SK-N-SH treated with all-trans-retinoic acid at 6 μM for 48 hours (cell line): ENCODE data around the gene IL31.
"Not testable (repeated sequence)": the region's sequence is repeated elsewhere in the genome, so short reads cannot be mapped to it uniquely, and the experiment has no call there.

Source experiments
- ATAC-seq: fragments of 200-7000 bp; cut with Tn5 transposase; 3 replicates; pipeline ENCODE4 v1.9.1; 2020; ENCODE audit warnings: mild to moderate bottlenecking, moderate library complexity
- ARNTL ChIP-seq: fragments of 450-650 bp; formaldehyde crosslinking; IDR thresholded peaks from 2 replicates; pipeline ENCODE4 v1.5.0; 2020; ENCODE audit warnings: low read depth, mild to moderate bottlenecking, moderate library complexity, borderline replicate concordance
- BACH2 ChIP-seq: fragments of 250-450 bp; sonication (Bioruptor Pico); IDR thresholded peaks from 2 replicates; pipeline ENCODE4 v1.9.0; 2021; ENCODE audit warnings: mild to moderate bottlenecking, borderline replicate concordance
- CSDC2 ChIP-seq: fragments of 250-450 bp; sonication (Bioruptor Pico); IDR thresholded peaks from 2 replicates; pipeline ENCODE4 v1.5.0; 2020; ENCODE audit warnings: mild to moderate bottlenecking, moderate library complexity
- ESRRG ChIP-seq: fragments of 250-450 bp; sonication (Bioruptor Pico); IDR thresholded peaks from 2 replicates; pipeline ENCODE4 v1.6.1; 2021; ENCODE audit warnings: mild to moderate bottlenecking
- GLIS3 ChIP-seq: fragments of 250-450 bp; sonication (Bioruptor Pico); IDR thresholded peaks from 2 replicates; pipeline ENCODE4 v1.5.0; 2020; ENCODE audit warnings: mild to moderate bottlenecking, moderate library complexity
- ISL1 ChIP-seq: fragments of 250-450 bp; sonication (Bioruptor Pico); IDR thresholded peaks from 2 replicates; pipeline ENCODE4 v2.1.2; 2022; ENCODE audit warnings: mild to moderate bottlenecking, moderate library complexity
- OSR1 ChIP-seq: fragments of 250-450 bp; sonication (Bioruptor Pico); IDR thresholded peaks from 2 replicates; pipeline ENCODE4 v1.8.0; 2022; ENCODE audit warnings: moderate library complexity, mild to moderate bottlenecking, inconsistent platforms
- RARB ChIP-seq: fragments of 250-450 bp; sonication (Bioruptor Pico); IDR thresholded peaks from 2 replicates; pipeline ENCODE4 v1.8.0; 2021; ENCODE audit warnings: mild to moderate bottlenecking, moderate library complexity
- TCF4 ChIP-seq: fragments of 250-450 bp; sonication (Bioruptor Pico); IDR thresholded peaks from 2 replicates; pipeline ENCODE4 v1.8.0; 2021; ENCODE audit warnings: mild to moderate bottlenecking, moderate library complexity, borderline replicate concordance
- TOX ChIP-seq: fragments of 250-450 bp; sonication (Bioruptor Pico); IDR thresholded peaks from 2 replicates; pipeline ENCODE4 v1.8.0; 2021; ENCODE audit warnings: mild to moderate bottlenecking, moderate library complexity, borderline replicate concordance
- ZFP3 ChIP-seq: fragments of 250-450 bp; sonication (Bioruptor Pico); IDR thresholded peaks from 2 replicates; pipeline ENCODE4 v1.5.0; 2020; ENCODE audit warnings: mild to moderate bottlenecking, moderate library complexity
- ZFP30 ChIP-seq: fragments of 450-650 bp; formaldehyde crosslinking; IDR thresholded peaks from 2 replicates; pipeline ENCODE4 v1.5.0; 2022; ENCODE audit warnings: mild to moderate bottlenecking, moderate library complexity
- ZNF565 ChIP-seq: fragments of 450-650 bp; formaldehyde crosslinking; conservative IDR thresholded peaks from 2 replicates; pipeline ENCODE4 v1.5.0; 2020; ENCODE audit warnings: low read depth, mild to moderate bottlenecking, moderate library complexity
- ZNF70 ChIP-seq: fragments of 450-650 bp; formaldehyde crosslinking; IDR thresholded peaks from 2 replicates; pipeline ENCODE4 v1.5.0; 2020; ENCODE audit warnings: mild to moderate bottlenecking, moderate library complexity
- ZNF8 ChIP-seq: fragments of 450-650 bp; formaldehyde crosslinking; IDR thresholded peaks from 2 replicates; pipeline ENCODE4 v1.5.0; 2020; ENCODE audit warnings: mild to moderate bottlenecking, moderate library complexity
- TF ChIP-seq, protein P1 (sequence below): fragments of 250-450 bp; sonication (Bioruptor Pico); IDR thresholded peaks from 2 replicates; pipeline ENCODE4 v1.5.0; 2020; ENCODE audit warnings: mild to moderate bottlenecking, moderate library complexity
- TF ChIP-seq, protein P2 (sequence below): fragments of 250-450 bp; sonication (Bioruptor Pico); IDR thresholded peaks from 2 replicates; pipeline ENCODE4 v1.5.1; 2020; ENCODE audit warnings: low read depth, mild to moderate bottlenecking, moderate library complexity
- TF ChIP-seq, protein P3 (sequence below): fragments of 250-450 bp; sonication (Bioruptor Pico); IDR thresholded peaks from 2 replicates; pipeline ENCODE4 v1.5.1; 2021; ENCODE audit warnings: mild to moderate bottlenecking, moderate library complexity

Gene IL31

DNA sequence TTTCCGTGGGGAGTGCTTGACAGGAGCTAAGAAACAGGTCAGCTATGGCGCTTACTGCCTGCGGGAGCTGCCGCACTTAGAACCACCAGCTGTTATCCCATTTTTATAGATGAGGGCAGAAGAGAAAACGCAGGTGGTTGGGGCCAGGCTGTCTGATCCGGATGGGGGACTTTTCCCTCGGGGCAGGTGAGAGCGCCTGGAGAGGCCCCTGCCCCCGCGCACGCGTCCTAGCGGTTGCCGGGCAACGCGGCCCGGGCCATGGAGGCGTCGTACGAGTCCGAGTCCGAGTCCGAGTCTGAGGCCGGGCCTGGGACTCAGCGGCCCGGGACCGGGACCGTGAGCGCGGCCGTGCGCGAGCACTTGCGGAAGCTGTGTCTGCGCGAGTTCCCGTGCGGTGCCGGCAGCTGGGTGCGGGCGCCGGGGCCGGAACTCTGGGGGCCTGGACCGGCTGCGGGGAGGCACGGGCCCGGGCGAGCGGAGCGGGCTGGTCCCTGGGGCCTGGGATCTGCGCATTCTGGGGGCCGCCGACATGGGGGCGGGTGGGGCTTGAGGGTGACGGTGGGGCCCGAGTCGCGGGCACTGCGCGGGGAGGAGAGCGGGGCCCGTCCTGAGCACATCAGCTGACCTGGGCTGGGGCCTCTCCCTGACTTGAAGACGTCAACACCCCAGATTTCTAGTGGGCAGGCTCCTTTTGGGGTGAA, 9.0 kb upstream of the IL31 start, which contains the start of gene LRRC43:
TSS of gene LRRC43 (plus strand) at position 237 of the 701 bp plus-strand sequence. CDS start at position 259, 22 bp downstream.
- peak; percentile 72 for ATAC-seq
- TF ChIP-seq ESRRG (CRISPR knock-in tag) (no peak), GLIS3 (CRISPR knock-in tag) (no peak), ISL1 (CRISPR knock-in tag) (no peak), ZFP3 (CRISPR knock-in tag) (peak; percentile 96), ZFP30 (CRISPR knock-in tag) (no peak), BACH2 (no peak)
- TF ChIP-seq, protein P1, sequence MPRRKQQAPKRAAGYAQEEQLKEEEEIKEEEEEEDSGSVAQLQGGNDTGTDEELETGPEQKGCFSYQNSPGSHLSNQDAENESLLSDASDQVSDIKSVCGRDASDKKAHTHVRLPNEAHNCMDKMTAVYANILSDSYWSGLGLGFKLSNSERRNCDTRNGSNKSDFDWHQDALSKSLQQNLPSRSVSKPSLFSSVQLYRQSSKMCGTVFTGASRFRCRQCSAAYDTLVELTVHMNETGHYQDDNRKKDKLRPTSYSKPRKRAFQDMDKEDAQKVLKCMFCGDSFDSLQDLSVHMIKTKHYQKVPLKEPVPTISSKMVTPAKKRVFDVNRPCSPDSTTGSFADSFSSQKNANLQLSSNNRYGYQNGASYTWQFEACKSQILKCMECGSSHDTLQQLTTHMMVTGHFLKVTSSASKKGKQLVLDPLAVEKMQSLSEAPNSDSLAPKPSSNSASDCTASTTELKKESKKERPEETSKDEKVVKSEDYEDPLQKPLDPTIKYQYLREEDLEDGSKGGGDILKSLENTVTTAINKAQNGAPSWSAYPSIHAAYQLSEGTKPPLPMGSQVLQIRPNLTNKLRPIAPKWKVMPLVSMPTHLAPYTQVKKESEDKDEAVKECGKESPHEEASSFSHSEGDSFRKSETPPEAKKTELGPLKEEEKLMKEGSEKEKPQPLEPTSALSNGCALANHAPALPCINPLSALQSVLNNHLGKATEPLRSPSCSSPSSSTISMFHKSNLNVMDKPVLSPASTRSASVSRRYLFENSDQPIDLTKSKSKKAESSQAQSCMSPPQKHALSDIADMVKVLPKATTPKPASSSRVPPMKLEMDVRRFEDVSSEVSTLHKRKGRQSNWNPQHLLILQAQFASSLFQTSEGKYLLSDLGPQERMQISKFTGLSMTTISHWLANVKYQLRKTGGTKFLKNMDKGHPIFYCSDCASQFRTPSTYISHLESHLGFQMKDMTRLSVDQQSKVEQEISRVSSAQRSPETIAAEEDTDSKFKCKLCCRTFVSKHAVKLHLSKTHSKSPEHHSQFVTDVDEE (CRISPR knock-in tag), result no peak

DNA sequence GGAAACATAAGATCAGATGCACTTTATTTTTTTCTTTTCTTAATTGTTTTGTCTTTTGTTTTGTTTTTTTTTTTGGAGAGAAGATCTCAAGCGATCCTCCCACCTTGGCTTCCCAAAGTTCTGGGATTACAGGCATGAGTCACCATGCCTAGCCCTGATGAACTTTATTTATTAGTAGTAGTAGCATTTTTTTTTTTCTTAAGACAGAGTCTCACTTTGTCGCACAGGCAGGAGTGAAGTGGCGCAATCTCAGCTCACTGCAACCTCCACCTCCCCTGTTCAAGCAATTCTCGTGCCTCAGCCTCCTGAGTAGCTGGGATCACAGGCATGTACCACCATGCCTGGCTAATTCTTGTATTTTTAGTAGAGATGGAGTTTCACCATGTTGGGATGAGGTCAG, 2.5 kb upstream of the IL31 start:
- ATAC-seq, result not testable (repeated sequence)

DNA sequence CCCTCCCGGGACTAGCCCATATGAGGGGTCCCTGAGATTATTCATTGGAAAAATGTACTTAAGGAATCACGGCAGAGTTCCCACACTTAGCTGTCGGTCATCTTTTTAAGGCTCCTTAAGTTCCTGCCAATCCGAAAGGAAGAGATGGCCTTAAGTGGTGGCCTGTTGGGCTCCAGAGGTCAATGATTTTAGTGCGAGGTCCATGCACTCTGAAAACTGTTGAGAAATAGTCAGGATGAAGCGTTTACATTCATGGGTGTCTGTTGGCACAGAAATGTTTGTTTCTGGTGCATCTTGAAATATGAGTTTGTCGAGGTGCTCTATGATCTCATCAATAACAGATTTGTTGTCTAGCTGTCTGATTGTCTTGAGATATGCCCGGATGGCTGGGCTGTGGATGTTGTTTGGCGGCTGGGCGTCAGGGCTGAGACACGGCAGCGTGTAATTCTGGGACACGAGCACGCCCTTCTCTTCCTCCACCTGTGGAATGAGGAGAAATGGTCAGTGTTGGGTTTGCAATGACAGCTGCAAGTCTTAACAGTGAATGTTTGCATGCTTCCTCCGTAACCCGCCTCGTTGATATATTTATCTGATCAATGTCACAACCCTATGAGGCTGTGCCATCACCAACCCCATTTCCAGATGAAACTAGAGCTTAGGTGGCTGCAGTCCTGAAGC, 1.6 kb downstream of the IL31 start:
- TF ChIP-seq, protein P2, sequence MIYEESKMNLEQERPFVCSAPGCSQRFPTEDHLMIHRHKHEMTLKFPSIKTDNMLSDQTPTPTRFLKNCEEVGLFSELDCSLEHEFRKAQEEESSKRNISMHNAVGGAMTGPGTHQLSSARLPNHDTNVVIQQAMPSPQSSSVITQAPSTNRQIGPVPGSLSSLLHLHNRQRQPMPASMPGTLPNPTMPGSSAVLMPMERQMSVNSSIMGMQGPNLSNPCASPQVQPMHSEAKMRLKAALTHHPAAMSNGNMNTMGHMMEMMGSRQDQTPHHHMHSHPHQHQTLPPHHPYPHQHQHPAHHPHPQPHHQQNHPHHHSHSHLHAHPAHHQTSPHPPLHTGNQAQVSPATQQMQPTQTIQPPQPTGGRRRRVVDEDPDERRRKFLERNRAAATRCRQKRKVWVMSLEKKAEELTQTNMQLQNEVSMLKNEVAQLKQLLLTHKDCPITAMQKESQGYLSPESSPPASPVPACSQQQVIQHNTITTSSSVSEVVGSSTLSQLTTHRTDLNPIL (CRISPR knock-in tag), result no peak
- no peak for TF ChIP-seq GLIS3 (CRISPR knock-in tag)
- TF ChIP-seq, protein P3, sequence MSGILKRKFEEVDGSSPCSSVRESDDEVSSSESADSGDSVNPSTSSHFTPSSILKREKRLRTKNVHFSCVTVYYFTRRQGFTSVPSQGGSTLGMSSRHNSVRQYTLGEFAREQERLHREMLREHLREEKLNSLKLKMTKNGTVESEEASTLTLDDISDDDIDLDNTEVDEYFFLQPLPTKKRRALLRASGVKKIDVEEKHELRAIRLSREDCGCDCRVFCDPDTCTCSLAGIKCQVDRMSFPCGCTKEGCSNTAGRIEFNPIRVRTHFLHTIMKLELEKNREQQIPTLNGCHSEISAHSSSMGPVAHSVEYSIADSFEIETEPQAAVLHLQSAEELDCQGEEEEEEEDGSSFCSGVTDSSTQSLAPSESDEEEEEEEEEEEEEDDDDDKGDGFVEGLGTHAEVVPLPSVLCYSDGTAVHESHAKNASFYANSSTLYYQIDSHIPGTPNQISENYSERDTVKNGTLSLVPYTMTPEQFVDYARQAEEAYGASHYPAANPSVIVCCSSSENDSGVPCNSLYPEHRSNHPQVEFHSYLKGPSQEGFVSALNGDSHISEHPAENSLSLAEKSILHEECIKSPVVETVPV, result no peak
- no peak for ATAC-seq

DNA sequence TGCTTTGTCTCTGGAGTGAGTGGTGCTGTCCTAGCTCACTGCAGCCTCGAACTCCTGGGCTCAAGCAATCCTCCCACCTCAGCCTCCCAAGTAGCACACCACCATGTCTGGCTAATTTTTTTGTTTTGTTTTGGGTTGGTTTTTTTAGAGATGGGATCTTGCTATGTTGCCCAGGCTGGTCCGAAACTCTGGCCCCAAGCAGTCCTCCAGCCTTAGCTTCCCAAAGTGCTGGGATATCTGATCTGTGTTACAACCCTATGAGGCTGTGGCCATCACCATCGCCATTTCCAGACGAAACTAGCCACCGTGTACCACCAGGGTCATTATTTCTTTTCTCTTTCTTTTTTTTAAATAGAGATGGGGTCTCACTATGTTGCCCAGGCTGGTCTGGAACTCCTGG, 2.6 kb downstream of the IL31 start:
- no peak for ATAC-seq
- no peak for TF ChIP-seq ZNF565 (CRISPR knock-in tag)
- no peak for TF ChIP-seq ZNF70 (CRISPR knock-in tag)
- TF ChIP-seq RARB (CRISPR knock-in tag), result no peak
- TF ChIP-seq, protein P1 (CRISPR knock-in tag), result no peak
- TF ChIP-seq OSR1 (CRISPR knock-in tag), result no peak
- no peak for TF ChIP-seq BACH2
- TF ChIP-seq ZNF8 (CRISPR knock-in tag), result no peak

DNA sequence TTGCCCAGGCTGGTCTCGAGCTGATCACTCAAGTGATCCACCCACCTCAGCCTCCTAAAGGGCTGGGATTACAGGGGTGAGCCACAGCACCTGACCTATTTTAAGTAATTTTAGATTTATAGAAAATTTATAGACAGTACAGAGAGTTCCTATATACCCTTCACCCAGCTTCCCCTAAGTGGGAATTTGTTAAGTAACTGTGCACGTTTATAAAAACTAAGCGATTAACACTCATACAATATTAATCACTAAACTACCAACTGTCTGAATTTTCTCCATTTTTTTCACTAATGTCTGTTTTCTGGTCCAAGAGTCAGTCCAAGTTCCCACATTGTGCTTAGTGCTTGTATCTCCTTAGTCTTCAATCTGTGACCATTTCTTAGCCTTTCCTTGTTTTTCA, 5.5 kb downstream of the IL31 start:
- ATAC-seq, result no peak
- TF ChIP-seq TOX (no peak), ZFP30 (CRISPR knock-in tag) (no peak), RARB (CRISPR knock-in tag) (no peak), ZNF70 (CRISPR knock-in tag) (no peak), TCF4 (CRISPR knock-in tag) (no peak), ZFP3 (CRISPR knock-in tag) (no peak), GLIS3 (CRISPR knock-in tag) (no peak), CSDC2 (CRISPR knock-in tag) (no peak), ARNTL (CRISPR knock-in tag) (no peak), ISL1 (CRISPR knock-in tag) (no peak)
- TF ChIP-seq, protein P1 (CRISPR knock-in tag), result no peak
- TF ChIP-seq, protein P3, result no peak
